K562 (cell line): ENCODE data around the gene ZNF853. TPM values are rescaled to one million over a fixed set of nuclear protein-coding genes. Genes with fewer than 3 reads are reported as not detected.

Experiments
- BHLHE40 ChIP-seq: IDR thresholded peaks from 2 replicates; pipeline ENCODE4 v1.6.1; 2011; ENCODE audit warnings: low read length, improper control_type of control experiment
- DMBX1 ChIP-seq: fragments of 250-450 bp; sonication (Bioruptor Pico); IDR thresholded peaks from 2 replicates; pipeline ENCODE4 v1.8.0; 2022; ENCODE audit warnings: inconsistent platforms, mild to moderate bottlenecking, moderate library complexity, borderline replicate concordance
- KDM5B ChIP-seq: fragments of 200-600 bp; sonication (generic); IDR thresholded peaks from 2 replicates; pipeline ENCODE4 v1.6.1; 2012; ENCODE audit warnings: low read depth, mild to moderate bottlenecking, moderate library complexity, low read length, control low read depth, inconsistent platforms; ENCODE audit not compliant: insufficient replicate concordance
- MTA3 ChIP-seq: fragments of 450-650 bp; formaldehyde crosslinking; IDR thresholded peaks from 2 replicates; pipeline ENCODE4 v1.6.1; 2017; ENCODE audit warnings: mild to moderate bottlenecking, borderline replicate concordance
- NFIC ChIP-seq: fragments of 450-650 bp; IDR thresholded peaks from 2 replicates; pipeline ENCODE4 v1.6.1; 2017; ENCODE audit warnings: mild to moderate bottlenecking, inconsistent platforms
- PHTF2 ChIP-seq: fragments of 250-450 bp; sonication (Bioruptor Pico); IDR thresholded peaks from 2 replicates; pipeline ENCODE4 v1.5.0; 2021; ENCODE audit warnings: mild to moderate bottlenecking
- POLR2A ChIP-seq: fragments of 450-650 bp; conservative IDR thresholded peaks from 2 replicates; pipeline ENCODE4 v1.6.1; 2016
- TAL1 ChIP-seq: fragments of 450-650 bp; IDR thresholded peaks from 2 replicates; pipeline ENCODE4 v1.6.1; 2016; ENCODE audit warnings: mild to moderate bottlenecking
- TARDBP ChIP-seq: fragments of 450-650 bp; IDR thresholded peaks from 2 replicates; pipeline ENCODE4 v1.6.1; 2016
- ZFP30 ChIP-seq: fragments of 250-450 bp; sonication (Bioruptor Pico); IDR thresholded peaks from 2 replicates; pipeline ENCODE4 v1.8.0; 2022; ENCODE audit warnings: moderate library complexity, mild to moderate bottlenecking, inconsistent platforms, borderline replicate concordance
- ZNF639 ChIP-seq, 2 experiments: fragments of 200-800 bp in 1 of 2; sonication (Bioruptor generic) in 1 of 2; sonication (generic) in 1 of 2; formaldehyde crosslinking in 1 of 2; IDR thresholded peaks in 1 of 2; conservative IDR thresholded peaks in 1 of 2; 2 replicates each; pipeline versions ENCODE4 v1.5.0 to v1.6.1; 2016 to 2020; ENCODE audit warnings: missing compliant biosample characterization in 1 of 2, missing genetic modification characterization in 1 of 2, missing genetic modification reagents in 1 of 2
- polyA plus RNA-seq, 8 experiments: library from polyadenylated mRNA; depleted of rRNA in 4 of 8; stranded (reverse) in 5 of 8; unstranded in 3 of 8; fragments of >200 nt; fragmentation: Nextera tagmentation in 2 of 8; fragmentation: Illumina TruSeq in 1 of 8; extraction: Ambion mirVana in 2 of 8; extraction: Trizol in 1 of 8; gene quantifications; 2 replicates each; pipeline versions ENCODE4 v1.2.1 to v1.2.3, GENCODE V29; 2011 to 2014; ENCODE audit warnings: inconsistent platforms in 1 of 8, missing spikeins in 1 of 8
- total RNA-seq, 7 experiments: library from RNA; depleted of rRNA in 6 of 7; stranded (reverse); fragments of >200 nt in 6 of 7; fragmentation: Illumina TruSeq in 2 of 7; extraction: Trizol in 2 of 7; gene quantifications; 2 replicates each; pipeline versions ENCODE4 v1.2.1 to v1.2.3, GENCODE V29; 2011 to 2021; ENCODE audit warnings: low replicate concordance in 1 of 7
- TF ChIP-seq, protein P1 (sequence below): fragments of 450-650 bp; IDR thresholded peaks from 2 replicates; pipeline ENCODE4 v1.7.0; 2016; ENCODE audit warnings: borderline replicate concordance
- TF ChIP-seq, protein P2 (sequence below): IDR thresholded peaks from 2 replicates; pipeline ENCODE4 v1.6.1; 2014; ENCODE audit warnings: antibody characterized with exemption
- TF ChIP-seq, protein P3 (sequence below), 2 experiments: IDR thresholded peaks; 2 replicates each; pipeline ENCODE4 v1.6.1; 2012; ENCODE audit warnings: improper control_type of control experiment in 2 of 2, low read depth in 2 of 2, low read length in 2 of 2, borderline replicate concordance in 1 of 2

Gene ZNF853
- total and polyA plus RNA-seq, 9 of the 15 experiments (the other 6 are each of a cell fraction or from before 2014, with no cell fraction given): 0.03 TPM; not detected in 8

DNA sequence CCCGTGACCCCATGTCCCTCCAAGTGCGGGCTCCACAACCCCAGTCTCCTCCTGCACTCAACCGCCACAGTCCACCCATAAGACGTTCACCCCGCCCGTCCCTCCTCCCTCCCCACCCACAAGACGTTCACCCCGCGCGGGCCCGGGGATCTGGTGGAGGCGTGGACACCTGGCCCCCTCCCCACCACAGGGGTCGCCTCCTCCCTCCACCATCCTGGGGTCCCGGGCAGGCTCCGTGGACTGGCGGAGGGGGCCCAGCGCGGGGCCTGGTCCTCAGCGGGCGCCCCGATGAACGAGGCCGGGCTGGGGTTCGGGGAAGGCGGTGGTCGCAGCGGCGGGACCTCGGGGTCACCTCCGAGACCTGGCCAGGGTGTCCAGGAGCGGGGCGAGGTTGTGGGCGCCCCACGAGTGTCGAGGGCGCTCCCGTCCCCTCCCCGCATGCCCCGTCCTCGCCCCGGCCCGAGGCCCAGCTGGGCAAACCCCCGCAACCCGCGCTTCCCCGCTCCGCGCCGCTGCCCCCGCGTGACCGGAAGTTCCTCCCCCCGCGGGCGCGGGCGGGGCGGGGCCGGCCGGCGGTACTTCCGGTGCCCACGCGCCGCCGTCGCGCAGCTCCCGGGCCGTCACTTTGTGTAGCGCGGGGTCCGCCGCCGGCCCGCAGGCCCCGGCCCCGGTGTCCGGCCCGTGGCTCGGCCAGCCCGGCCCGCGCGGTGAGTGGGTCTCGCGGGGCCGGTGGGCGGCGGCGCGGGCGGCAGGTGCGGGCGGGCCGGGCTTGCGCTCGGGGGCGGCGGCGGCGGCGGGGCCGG is 21.5 kb downstream of the ZNF853 start, which contains the start of gene ZNF316 (continued):
- TF ChIP-seq, protein P1, sequence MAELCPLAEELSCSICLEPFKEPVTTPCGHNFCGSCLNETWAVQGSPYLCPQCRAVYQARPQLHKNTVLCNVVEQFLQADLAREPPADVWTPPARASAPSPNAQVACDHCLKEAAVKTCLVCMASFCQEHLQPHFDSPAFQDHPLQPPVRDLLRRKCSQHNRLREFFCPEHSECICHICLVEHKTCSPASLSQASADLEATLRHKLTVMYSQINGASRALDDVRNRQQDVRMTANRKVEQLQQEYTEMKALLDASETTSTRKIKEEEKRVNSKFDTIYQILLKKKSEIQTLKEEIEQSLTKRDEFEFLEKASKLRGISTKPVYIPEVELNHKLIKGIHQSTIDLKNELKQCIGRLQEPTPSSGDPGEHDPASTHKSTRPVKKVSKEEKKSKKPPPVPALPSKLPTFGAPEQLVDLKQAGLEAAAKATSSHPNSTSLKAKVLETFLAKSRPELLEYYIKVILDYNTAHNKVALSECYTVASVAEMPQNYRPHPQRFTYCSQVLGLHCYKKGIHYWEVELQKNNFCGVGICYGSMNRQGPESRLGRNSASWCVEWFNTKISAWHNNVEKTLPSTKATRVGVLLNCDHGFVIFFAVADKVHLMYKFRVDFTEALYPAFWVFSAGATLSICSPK: no peak
- no peak for TF ChIP-seq PHTF2
- TF ChIP-seq, protein P2, sequence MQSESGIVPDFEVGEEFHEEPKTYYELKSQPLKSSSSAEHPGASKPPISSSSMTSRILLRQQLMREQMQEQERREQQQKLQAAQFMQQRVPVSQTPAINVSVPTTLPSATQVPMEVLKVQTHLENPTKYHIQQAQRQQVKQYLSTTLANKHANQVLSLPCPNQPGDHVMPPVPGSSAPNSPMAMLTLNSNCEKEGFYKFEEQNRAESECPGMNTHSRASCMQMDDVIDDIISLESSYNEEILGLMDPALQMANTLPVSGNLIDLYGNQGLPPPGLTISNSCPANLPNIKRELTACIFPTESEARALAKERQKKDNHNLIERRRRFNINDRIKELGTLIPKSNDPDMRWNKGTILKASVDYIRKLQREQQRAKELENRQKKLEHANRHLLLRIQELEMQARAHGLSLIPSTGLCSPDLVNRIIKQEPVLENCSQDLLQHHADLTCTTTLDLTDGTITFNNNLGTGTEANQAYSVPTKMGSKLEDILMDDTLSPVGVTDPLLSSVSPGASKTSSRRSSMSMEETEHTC: peak; percentile 86
- TF ChIP-seq DMBX1 (CRISPR knock-in tag): no peak
- peak; percentile 56 for TF ChIP-seq POLR2A
- peak; percentile 36; the same call in 1 of the 2 replicates for TF ChIP-seq MTA3
- TF ChIP-seq, protein P3, sequence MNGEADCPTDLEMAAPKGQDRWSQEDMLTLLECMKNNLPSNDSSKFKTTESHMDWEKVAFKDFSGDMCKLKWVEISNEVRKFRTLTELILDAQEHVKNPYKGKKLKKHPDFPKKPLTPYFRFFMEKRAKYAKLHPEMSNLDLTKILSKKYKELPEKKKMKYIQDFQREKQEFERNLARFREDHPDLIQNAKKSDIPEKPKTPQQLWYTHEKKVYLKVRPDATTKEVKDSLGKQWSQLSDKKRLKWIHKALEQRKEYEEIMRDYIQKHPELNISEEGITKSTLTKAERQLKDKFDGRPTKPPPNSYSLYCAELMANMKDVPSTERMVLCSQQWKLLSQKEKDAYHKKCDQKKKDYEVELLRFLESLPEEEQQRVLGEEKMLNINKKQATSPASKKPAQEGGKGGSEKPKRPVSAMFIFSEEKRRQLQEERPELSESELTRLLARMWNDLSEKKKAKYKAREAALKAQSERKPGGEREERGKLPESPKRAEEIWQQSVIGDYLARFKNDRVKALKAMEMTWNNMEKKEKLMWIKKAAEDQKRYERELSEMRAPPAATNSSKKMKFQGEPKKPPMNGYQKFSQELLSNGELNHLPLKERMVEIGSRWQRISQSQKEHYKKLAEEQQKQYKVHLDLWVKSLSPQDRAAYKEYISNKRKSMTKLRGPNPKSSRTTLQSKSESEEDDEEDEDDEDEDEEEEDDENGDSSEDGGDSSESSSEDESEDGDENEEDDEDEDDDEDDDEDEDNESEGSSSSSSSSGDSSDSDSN (IDR thresholded peaks at IDR 0.05; ENCODE audit: borderline replicate concordance in 1 of 2, low read depth in 2 of 2, low read length in 2 of 2): 0 out of 4 replicates have a peak, but pooled peaks of 1 of the 2 experiments have one; percentile 12
- TF ChIP-seq TAL1: no peak
- TF ChIP-seq TARDBP: peak; percentile 48; the same call in 1 of the 2 replicates
- TF ChIP-seq NFIC: 0 out of 2 replicates have a peak, but pooled peaks have one; percentile 9
- peak; percentile 51 for TF ChIP-seq KDM5B
- TF ChIP-seq ZNF639 (CRISPR knock-in tag; conservative IDR thresholded peaks at IDR 0.05 in 1 of 2, IDR thresholded peaks at IDR 0.05 in 1 of 2): peak in 1 of 2 experiments; percentile 38; a peak in 1 of 4 replicates
- TF ChIP-seq BHLHE40: peak; percentile 62
- TF ChIP-seq ZFP30 (CRISPR knock-in tag): no peak
